GM10847 (cell line): ENCODE data around the gene DAGLB.

Experiments
- POLR2A ChIP-seq: IDR thresholded peaks from 2 replicates; pipeline ENCODE4 v1.6.1; 2011; ENCODE audit not compliant: insufficient read length; ENCODE audit errors: extremely low read depth

The DAGLB gene

DNA sequence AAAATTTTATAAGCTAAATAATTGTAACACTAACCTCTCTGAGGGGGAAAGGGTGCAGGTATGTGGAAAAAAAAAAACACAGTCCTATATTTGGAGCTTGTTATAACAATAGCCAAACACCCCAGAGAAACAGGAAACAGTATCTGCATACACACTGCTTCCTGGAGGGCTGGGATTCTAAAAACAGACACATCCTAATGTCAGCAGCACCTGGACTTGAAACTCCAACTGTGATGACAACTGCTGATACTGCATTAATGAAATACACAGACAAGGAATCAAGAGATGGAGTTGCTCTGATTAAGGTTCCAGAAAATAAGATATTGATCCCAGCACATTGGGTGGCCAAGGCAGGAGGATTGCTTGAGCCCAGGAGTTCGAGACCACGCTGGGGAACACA lies 9.3 kb downstream of the DAGLB start:
- no peak for TF ChIP-seq POLR2A

GRCh38 chr7:6437251-6437650 lies 10.5 kb downstream of the DAGLB start:
- no peak for TF ChIP-seq POLR2A

DNA sequence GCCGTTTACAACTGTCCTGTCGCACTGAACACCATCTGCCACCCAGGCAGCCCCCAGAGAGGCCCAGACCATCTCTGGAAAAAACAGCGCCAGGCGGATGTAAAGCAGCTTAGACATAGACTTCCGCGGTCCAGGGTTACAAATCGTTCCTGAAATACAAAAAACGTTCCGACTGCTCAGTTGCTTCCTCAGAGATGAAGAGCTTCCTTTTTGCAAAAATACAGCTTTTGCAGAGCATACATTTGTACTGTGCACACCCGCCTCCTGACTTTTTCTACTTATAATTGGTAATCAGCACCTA lies 11.4 kb downstream of the DAGLB start:
- TF ChIP-seq POLR2A = no peak

DNA sequence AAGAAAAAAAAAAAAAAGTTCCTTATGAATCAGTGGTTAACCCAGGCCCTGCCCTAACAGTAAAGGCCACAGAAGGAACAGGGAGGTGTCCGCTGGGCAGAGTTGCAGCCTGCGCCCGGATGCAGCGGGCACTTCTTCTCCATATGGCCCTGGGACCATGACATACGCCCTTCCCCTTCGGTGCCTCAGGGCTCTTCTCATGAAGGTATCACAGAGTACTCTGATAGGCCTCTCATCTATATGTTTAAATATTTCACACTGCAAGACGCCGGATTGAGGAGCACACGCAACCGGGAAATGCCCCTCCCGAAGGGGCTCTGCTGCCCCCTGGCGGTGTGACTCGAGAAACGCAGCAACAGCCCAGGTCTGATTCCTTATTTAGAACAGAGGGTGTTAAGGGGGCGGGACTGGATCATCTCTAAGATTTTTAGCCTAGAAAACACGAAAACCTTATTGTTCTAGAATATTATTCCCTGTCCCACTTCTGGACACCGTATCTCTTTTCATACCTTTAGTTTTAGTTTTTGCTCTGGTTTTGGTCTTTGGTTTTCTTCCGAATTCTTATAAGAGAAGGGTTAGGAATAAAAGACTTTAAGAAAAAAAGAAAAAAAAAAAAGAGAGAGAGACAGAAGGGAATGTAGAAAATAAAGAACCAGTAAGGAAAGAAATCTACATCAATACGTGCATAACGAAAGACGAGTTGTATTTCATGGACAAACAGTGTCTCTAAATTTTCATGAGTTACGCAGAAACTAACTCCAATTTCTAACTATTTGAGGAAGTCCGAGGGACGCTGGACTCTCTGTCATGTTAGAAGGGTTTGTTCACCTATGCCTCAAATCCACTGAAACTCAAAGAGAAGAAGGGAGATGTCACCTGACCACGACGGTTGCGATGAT lies 12.0 kb downstream of the DAGLB start:
- TF ChIP-seq POLR2A = no peak

DNA sequence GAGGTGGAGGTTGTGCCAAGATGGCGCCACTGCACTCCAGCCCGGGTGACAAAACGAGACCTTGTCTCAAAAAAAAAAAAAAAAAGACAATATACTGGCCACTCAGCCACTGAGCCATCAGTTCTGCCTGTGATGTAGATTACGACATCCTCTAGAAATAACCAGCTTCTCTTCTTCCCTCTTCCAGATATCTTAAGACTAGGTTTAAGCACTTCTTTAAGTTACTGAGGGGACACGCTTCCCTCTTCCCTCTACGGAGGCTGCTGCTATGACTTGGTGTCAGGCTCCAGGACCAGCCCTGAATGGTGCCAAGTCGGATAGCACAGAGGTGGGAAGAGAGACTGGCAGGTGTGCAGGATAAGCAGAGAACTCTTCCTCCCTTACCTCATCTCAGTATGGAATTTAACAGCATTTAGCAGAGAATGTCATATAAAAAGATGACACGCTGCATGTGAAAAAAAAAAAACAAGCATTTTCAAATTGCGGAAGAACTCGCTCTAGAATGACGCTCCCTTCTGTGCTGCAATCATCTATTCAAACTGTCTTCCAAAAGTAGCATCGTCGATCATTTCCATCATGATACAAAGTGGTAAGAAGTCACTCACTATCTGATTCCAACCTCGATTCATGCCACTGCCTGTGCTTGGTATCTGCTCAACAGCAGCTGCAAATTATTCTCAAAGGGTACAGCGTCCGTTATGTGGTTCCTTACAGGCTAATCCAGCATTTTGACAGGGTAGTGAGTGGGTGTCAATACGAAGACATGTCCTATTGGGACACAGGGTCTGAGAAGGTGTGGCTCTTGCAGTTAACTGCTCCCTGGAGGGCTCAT lies 13.8 kb downstream of the DAGLB start:
- TF ChIP-seq POLR2A = no peak

- TF ChIP-seq POLR2A = no peak
Measured at GRCh38 chr7:6432781-6433180, 15.0 kb downstream of the DAGLB start.

GRCh38 chr7:6430974-6431373 lies 16.8 kb downstream of the DAGLB start:
- no peak for TF ChIP-seq POLR2A

DNA sequence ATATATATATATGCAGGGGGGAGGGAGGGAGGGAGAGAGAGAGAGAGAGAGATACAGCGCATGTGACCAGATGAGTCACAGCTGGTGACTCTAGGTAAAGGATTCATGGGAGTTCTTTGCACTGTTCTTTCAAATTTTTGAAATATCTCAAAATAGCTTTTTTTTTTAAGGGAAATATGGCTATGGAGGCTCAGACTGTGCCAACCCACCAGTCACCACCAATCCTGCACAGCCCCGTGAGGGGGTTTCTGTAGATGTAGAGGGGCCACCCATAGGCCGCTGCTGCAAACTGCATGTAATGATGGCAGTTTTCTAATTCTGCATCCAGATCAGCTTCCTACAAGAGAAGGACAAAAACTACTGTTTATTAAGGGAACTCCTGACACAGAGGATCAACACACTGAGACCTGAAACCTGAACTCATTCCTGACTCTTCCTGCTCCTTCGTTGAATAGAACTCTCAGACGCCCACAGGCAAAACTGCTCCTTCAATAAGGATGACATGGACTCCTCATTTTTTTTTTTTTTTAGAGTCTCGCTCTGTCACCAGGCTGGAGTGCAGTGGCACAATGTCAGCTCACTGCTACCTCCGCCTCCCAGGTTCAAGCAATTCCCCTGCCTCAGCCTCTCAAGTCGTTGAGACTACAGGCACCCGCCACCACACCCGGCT lies 17.3 kb downstream of the DAGLB start:
- no peak for TF ChIP-seq POLR2A

DNA sequence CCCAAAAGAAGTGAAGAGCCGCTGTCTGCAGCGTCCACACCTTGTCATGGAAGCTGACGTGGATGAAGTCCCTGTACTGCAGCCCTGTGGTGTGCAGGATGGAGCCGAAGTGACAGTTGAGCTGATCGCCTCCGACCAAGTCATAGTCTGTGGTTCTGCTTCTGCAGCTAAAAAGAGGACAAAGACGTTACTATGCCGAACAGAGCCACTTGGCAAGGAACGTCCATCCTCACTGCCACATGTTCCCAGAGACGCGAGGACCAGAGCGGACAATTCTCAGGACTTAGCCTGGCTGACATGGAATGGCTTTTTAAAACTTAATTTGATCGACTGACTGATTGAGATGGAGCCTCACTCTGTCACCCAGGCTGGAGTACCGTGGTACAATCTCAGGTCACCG lies 21.8 kb downstream of the DAGLB start:
- TF ChIP-seq POLR2A = no peak

DNA sequence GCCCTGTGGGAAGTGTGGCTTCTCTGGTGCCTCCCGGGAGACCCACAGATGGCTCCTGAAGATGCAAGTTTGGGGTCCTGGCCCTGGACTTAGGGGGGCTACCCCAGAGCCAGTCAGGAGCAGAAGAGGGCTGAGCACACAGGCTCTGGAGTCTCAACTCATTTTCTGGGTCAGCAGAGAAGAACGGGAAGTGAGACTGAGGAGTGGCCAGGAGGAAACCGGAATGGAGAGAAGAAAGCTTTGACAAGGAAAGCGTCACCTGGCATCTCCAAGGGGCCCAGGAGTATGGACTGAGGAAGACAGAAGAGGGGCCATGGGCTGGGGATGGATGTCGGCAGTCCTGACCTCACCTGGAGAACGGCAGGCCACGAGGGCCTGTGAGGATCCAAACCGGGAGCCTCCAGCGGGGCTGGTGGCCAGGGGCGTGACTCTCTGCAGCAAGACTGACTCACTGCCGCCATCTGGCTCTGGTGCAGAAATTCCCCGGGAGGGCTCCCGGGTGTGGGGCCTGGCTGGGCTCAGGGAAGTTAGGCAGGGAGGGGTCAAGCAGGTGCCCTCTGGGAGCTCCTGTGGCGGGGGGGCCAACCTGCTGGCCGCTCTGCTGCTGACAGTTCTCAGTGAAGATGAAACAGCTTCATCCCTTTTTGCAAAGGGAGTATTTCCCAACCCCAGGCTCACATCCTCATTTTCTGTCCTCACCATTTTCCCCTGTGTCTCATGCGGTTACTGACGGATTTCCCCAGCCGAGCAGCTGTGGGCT lies 23.6 kb downstream of the DAGLB start:
- TF ChIP-seq POLR2A = no peak

DNA sequence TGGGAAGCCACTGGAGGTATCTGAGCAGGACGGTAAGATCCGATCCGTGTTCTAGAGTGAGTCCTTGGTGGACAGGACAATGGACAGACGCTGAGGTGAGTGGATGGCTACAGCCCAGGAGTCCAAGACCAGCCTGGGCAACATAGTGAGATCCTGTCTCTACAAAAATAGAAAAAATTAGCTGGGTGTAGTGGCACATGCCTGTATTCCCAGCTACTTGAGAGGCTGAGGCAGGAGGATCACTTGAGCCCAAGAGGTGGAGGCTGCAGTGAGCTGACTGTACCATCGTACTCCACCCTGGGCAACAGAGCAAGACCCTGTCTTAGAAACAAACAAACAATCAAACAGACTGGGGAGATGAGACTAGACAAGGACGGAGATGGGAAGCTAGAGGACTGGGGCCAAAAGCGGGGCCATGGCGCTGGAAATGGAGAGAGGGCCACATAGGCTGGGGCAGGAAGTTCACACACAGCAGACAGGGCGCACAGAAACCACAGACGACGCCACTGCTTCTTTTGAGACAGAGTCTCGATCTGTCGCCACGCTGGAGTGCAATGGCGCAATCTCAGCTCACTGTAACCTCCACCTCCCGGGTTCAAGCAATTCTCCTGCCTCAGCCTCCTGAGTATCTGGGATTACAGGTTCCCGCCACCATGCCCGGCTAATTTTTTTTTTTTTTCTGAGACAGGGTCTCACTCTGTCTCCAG lies 24.7 kb downstream of the DAGLB start:
- no peak for TF ChIP-seq POLR2A

- no peak for TF ChIP-seq POLR2A
Measured at GRCh38 chr7:6422095-6422494, 25.7 kb downstream of the DAGLB start.

- TF ChIP-seq POLR2A = no peak
Measured at GRCh38 chr7:6420680-6421079, 27.1 kb downstream of the DAGLB start.

- no peak for TF ChIP-seq POLR2A
Measured at GRCh38 chr7:6419310-6419773, 28.4 kb downstream of the DAGLB start.
